CD14-positive monocyte (primary cell): ENCODE measurements around the gene IZUMO1. TPM values are rescaled to one million over a fixed set of nuclear protein-coding genes. Genes with fewer than 3 reads are reported as not detected.
"Not testable (repeated sequence)": the region's sequence is repeated elsewhere in the genome, so short reads cannot be mapped to it uniquely, and the experiment has no call there.

ENCODE experiments used
- DNase-seq, 3 donors: peaks; one replicate each; pipeline ENCODE4 v3.0.0-alpha.2; 2011 to 2022
- H2AFZ ChIP-seq: 2 replicates; pipeline ENCODE4 v1.6.0; 2012; ENCODE audit warnings: mild to moderate bottlenecking, low read depth, low read length, inconsistent platforms; ENCODE audit not compliant: insufficient read depth, poor library complexity, severe bottlenecking
- H3K27ac ChIP-seq, 2 donors: 1 replicate in 1 of 2; 2 replicates in 1 of 2; pipeline ENCODE4 v1.5.1; 2012 to 2013; ENCODE audit warnings: low read length in 2 of 2, control low read depth in 1 of 2, inconsistent platforms in 1 of 2, low read depth in 1 of 2, mild to moderate bottlenecking in 1 of 2
- H3K27me3 ChIP-seq, 2 donors: one replicate each; pipeline versions ENCODE4 v1.6.0 to v1.6.1; 2011 to 2013; ENCODE audit warnings: low read length in 2 of 2; ENCODE audit not compliant: control insufficient read depth in 2 of 2, insufficient read depth in 2 of 2
- H3K36me3 ChIP-seq, 2 donors: replicated peaks in 1 of 2; 1 replicate in 1 of 2; 2 replicates in 1 of 2; pipeline versions ENCODE4 v1.5.1 to v1.6.1; 2012 to 2013; ENCODE audit warnings: low read length in 2 of 2, control low read depth in 1 of 2, inconsistent platforms in 1 of 2, mild to moderate bottlenecking in 1 of 2; ENCODE audit not compliant: insufficient read depth in 2 of 2, control insufficient read depth in 1 of 2
- H3K4me1 ChIP-seq, 2 donors: 1 replicate in 1 of 2; 2 replicates in 1 of 2; pipeline versions ENCODE4 v1.5.1 to v1.6.1; 2012 to 2013; ENCODE audit warnings: low read length in 2 of 2, control low read depth in 1 of 2, inconsistent platforms in 1 of 2, mild to moderate bottlenecking in 1 of 2, moderate library complexity in 1 of 2; ENCODE audit not compliant: insufficient read depth in 2 of 2, control insufficient read depth in 1 of 2
- H3K4me2 ChIP-seq: replicated peaks from 2 replicates; pipeline ENCODE3; 2012; ENCODE audit warnings: low read length, moderate library complexity, mild to moderate bottlenecking; ENCODE audit not compliant: poor library complexity, severe bottlenecking; ENCODE audit errors: extremely low read depth
- H3K4me3 ChIP-seq, 3 experiments: fragments of 200-600 bp in 1 of 3; sonication (generic) in 1 of 3; replicated peaks in 1 of 3; 1 replicate in 2 of 3; 2 replicates in 1 of 3; pipeline ENCODE4 v1.5.1; 2011 to 2013; ENCODE audit warnings: low read length in 3 of 3, mild to moderate bottlenecking in 3 of 3, control low read depth in 2 of 3, low read depth in 2 of 3, inconsistent platforms in 1 of 3, moderate library complexity in 1 of 3
- H3K79me2 ChIP-seq: 2 replicates; pipeline ENCODE4 v1.6.0; 2012; ENCODE audit warnings: mild to moderate bottlenecking, control low read depth, inconsistent platforms, low read length, moderate library complexity; ENCODE audit not compliant: insufficient read depth
- H3K9ac ChIP-seq: 2 replicates; pipeline ENCODE4 v1.6.0; 2017; ENCODE audit warnings: low read length, mild to moderate bottlenecking; ENCODE audit not compliant: insufficient read depth, poor library complexity, severe bottlenecking
- H3K9me3 ChIP-seq, 2 donors: replicated peaks in 1 of 2; 1 replicate in 1 of 2; 2 replicates in 1 of 2; pipeline versions ENCODE4 v1.5.1 to v1.6.1; 2012 to 2013; ENCODE audit warnings: low read length in 2 of 2, control low read depth in 1 of 2; ENCODE audit not compliant: control insufficient read depth in 1 of 2, insufficient read depth in 1 of 2
- H4K20me1 ChIP-seq: 2 replicates; pipeline ENCODE4 v1.6.0; 2012; ENCODE audit warnings: mild to moderate bottlenecking, low read length, control low read depth, moderate library complexity; ENCODE audit not compliant: insufficient read depth
- H3K27ac Mint-ChIP-seq, 7 donors: one replicate each; pipeline ENCODE4 v1.8.0; 2020; ENCODE audit warnings: mild to moderate bottlenecking in 7 of 7, mixed read lengths in 7 of 7, moderate library complexity in 6 of 7, inconsistent platforms in 2 of 7
- H3K27me3 Mint-ChIP-seq, 3 donors: one replicate each; pipeline ENCODE4 v1.8.0; 2021 to 2022; ENCODE audit warnings: low read depth in 3 of 3, mild to moderate bottlenecking in 3 of 3, mixed read lengths in 3 of 3, moderate library complexity in 3 of 3, inconsistent platforms in 1 of 3
- H3K36me3 Mint-ChIP-seq, 2 donors: one replicate each; pipeline ENCODE4 v1.8.0; 2020; ENCODE audit warnings: mixed read lengths in 2 of 2, inconsistent platforms in 1 of 2, mild to moderate bottlenecking in 1 of 2
- H3K4me1 Mint-ChIP-seq: one replicate; pipeline ENCODE4 v1.8.0; 2020; ENCODE audit warnings: mild to moderate bottlenecking, mixed read lengths
- H3K4me3 Mint-ChIP-seq, 2 donors: one replicate each; pipeline ENCODE4 v1.8.0; 2020; ENCODE audit warnings: mild to moderate bottlenecking in 2 of 2, mixed read lengths in 2 of 2, moderate library complexity in 1 of 2
- H3K9me3 Mint-ChIP-seq, 7 donors: one replicate each; pipeline ENCODE4 v1.8.0; 2020 to 2022; ENCODE audit warnings: mixed read lengths in 7 of 7, mild to moderate bottlenecking in 6 of 7, moderate library complexity in 6 of 7, inconsistent platforms in 2 of 7
- CTCF ChIP-seq: fragments of 200-600 bp; IDR thresholded peaks from one replicate; pipeline ENCODE4 v1.8.0; 2022; ENCODE audit warnings: antibody characterized with exemption, mild to moderate bottlenecking
- WGBS: methylation state at CpG from one replicate; pipeline ENCODE4 v1.1.5; 2013; ENCODE audit warnings: missing lambda C conversion rate; ENCODE audit not compliant: insufficient coverage; 5-methylcytosine and 5-hydroxymethylcytosine counted together
- intact Hi-C, 2 donors: fragments of 100-400 bp; cut with micrococcal nuclease; formaldehyde crosslinking; loops; one replicate each; pipeline versions ENCODE4 v1.15.0 to v1.15.1; 2023
- polyA plus RNA-seq, 3 donors: library from polyadenylated mRNA; depleted of rRNA in 1 of 3; unstranded in 2 of 3; stranded (reverse) in 1 of 3; fragments of 300-500 nt in 2 of 3; fragments of >200 nt in 1 of 3; fragmentation: Illumina TruSeq in 2 of 3; gene quantifications; 1 replicate in 2 of 3; 2 replicates in 1 of 3; pipeline ENCODE4 v1.2.3, GENCODE V29; 2012 to 2021
- small RNA-seq: library from RNA; depleted of rRNA; stranded (forward); fragments of <200 nt; gene quantifications from one replicate; pipeline ENCODE3, GENCODE V24; 2012; ENCODE audit warnings: low read depth; ENCODE audit not compliant: insufficient read length

IZUMO1 gene
- polyA plus RNA-seq, 3 donors: not detected

- Histone ChIP-seq H3K27me3 (peaks cover 8 to 22% of the 10 kb centered on the region in 2 donors), H3K9ac (peak within 1 kb of the TSS; percentile 40), H3K36me3 (no peaks in the 10 kb centered on the region), H4K20me1 (no peaks in the 10 kb centered on the region), H2AFZ (peak within 1 kb of the TSS; percentile 68), H3K4me1 (peaks cover 6% of the 10 kb centered on the region in 2 donors), H3K79me2 (no peaks in the 10 kb centered on the region), H3K27ac (no peak within 1 kb of the TSS), H3K4me2 (peak within 1 kb of the TSS; percentile 48), H3K9me3 (no peaks in the 10 kb centered on the region), H3K4me3 (peak within 1 kb of the TSS in 1 of 3 experiments; percentile 44)
- Mint-ChIP-seq H3K9me3 (peaks cover 0 to 10% (median 0%) of the 10 kb centered on the region in 7 donors), H3K27me3 (peaks cover 20 to 45% (median 37%) of the 10 kb centered on the region in 3 donors), H3K36me3 (peaks cover 0 to 3% of the 10 kb centered on the region in 2 donors), H3K4me1 (peaks cover 13% of the 10 kb centered on the region), H3K4me3 (peak within 1 kb of the TSS; percentile 71 to 88), H3K27ac (peak within 1 kb of the TSS in 3 of 7 donors; percentile 20 to 46 (median 23))
- 57% methylated on average over 2 of the region's 16 CpGs for WGBS
- no peak for TF ChIP-seq CTCF
- intact Hi-C loops: no loop called here
- DNase-seq: no peak
Observed at GRCh38 chr19:48695743-48696352, 50.9 kb downstream of the IZUMO1 start, which contains the start of gene FUT2. Gene FUT2 (plus strand): TSS chr19:48695971. CDS start chr19:48702957, 6,986 bp downstream.

- intact Hi-C loops, DNase-seq, H4K20me1 ChIP-seq, H3K79me2 ChIP-seq, H3K36me3 Mint-ChIP-seq, H3K9me3 Mint-ChIP-seq, H3K9ac ChIP-seq, H3K4me2 ChIP-seq, H3K9me3 ChIP-seq, H3K36me3 ChIP-seq, H3K27ac ChIP-seq, H3K4me3 ChIP-seq, H3K4me1 ChIP-seq, H3K27ac Mint-ChIP-seq, H2AFZ ChIP-seq, H3K4me3 Mint-ChIP-seq: not testable (repeated sequence)
- H3K27me3 Mint-ChIP-seq: peaks cover 19 to 43% (median 35%) of the 10 kb centered on the region in 3 donors
- WGBS: 87% methylated on average over 7 of the region's 9 CpGs
- peaks cover 13% of the 10 kb centered on the region for H3K4me1 Mint-ChIP-seq
- peaks cover 8 to 22% of the 10 kb centered on the region in 2 donors for H3K27me3 ChIP-seq
Observed at GRCh38 chr19:48693629-48694028, 53.1 kb downstream of the IZUMO1 start.

Small RNAs within 50 kb of the gene (small RNA-seq; reads per million reads assigned to genes)
- gene RNU6-317P: not detected

Other genes with a start within 250 kb of the IZUMO1 start
- gene LMTK3, start 235.1 kb downstream of the IZUMO1 start, polyA plus RNA-seq: under 1 TPM in 1 of 3 donors, not detected in 2; 0.08 TPM
- under 1 TPM in 2 of 3 donors, not detected in 1; 0.09 to 0.40 TPM for gene SULT2B1, start 194.7 kb downstream of the IZUMO1 start, polyA plus RNA-seq
- not detected for gene SPACA4, start 140.2 kb downstream of the IZUMO1 start, polyA plus RNA-seq
- gene FAM83E, start 131.8 kb downstream of the IZUMO1 start, polyA plus RNA-seq: not detected
- gene RPL18, start 127.7 kb downstream of the IZUMO1 start, polyA plus RNA-seq: 1,000 to 10,000 TPM in 1 of 3 donors, 100 to 1,000 TPM in 2; 803 to 1,540 (median 892) TPM
- 1 to 10 TPM; 8.5 to 9.4 (median 9.1) TPM for gene SPHK2, start 127.4 kb downstream of the IZUMO1 start, polyA plus RNA-seq
- gene DBP, start 109.5 kb downstream of the IZUMO1 start, polyA plus RNA-seq: 10 to 100 TPM; 12.8 to 22.3 (median 17.5) TPM
- gene CA11, start 100.7 kb downstream of the IZUMO1 start, polyA plus RNA-seq: 1 to 10 TPM; 1.1 to 4.9 (median 1.8) TPM
- gene NTN5, start 73.9 kb downstream of the IZUMO1 start, polyA plus RNA-seq: under 1 TPM in 1 of 3 donors, not detected in 2; 0.44 TPM
- not detected for gene FUT2, start 50.9 kb downstream of the IZUMO1 start, polyA plus RNA-seq
- under 1 TPM in 1 of 3 donors, not detected in 2; 0.07 TPM for gene MAMSTR, start 27.2 kb downstream of the IZUMO1 start, polyA plus RNA-seq
- gene RASIP1, start 6.3 kb downstream of the IZUMO1 start, polyA plus RNA-seq: 1 to 10 TPM in 1 of 3 donors, not detected in 2; 1.2 TPM
- under 1 TPM in 1 of 3 donors, not detected in 2; 0.03 TPM for gene FUT1, start 5.7 kb upstream of the IZUMO1 start, polyA plus RNA-seq
- gene FGF21, start 8.6 kb upstream of the IZUMO1 start, polyA plus RNA-seq: not detected
- gene BCAT2, start 64.1 kb upstream of the IZUMO1 start, polyA plus RNA-seq: 10 to 100 TPM; 14.1 to 17.0 (median 16.0) TPM
- gene HSD17B14, start 89.6 kb upstream of the IZUMO1 start, polyA plus RNA-seq: not detected
- gene PLEKHA4, start 121.7 kb upstream of the IZUMO1 start, polyA plus RNA-seq: 1 to 10 TPM in 2 of 3 donors, under 1 TPM in 1; 0.69 to 1.5 (median 1.1) TPM
- 100 to 1,000 TPM; 127 to 745 (median 169) TPM for gene PPP1R15A, start 125.5 kb upstream of the IZUMO1 start, polyA plus RNA-seq
- gene TULP2, start 151.8 kb upstream of the IZUMO1 start, polyA plus RNA-seq: not detected
- gene NUCB1, start 153.4 kb upstream of the IZUMO1 start, polyA plus RNA-seq: 100 to 1,000 TPM in 2 of 3 donors, 10 to 100 TPM in 1; 80.9 to 178 (median 108) TPM
- under 1 TPM in 1 of 3 donors, not detected in 2; 0.38 TPM for gene DHDH, start 186.8 kb upstream of the IZUMO1 start, polyA plus RNA-seq
- gene BAX, start 208.0 kb upstream of the IZUMO1 start, polyA plus RNA-seq: 100 to 1,000 TPM in 1 of 3 donors, 10 to 100 TPM in 2; 69.2 to 135 (median 80.5) TPM
- over 10,000 TPM in 2 of 3 donors, 1,000 to 10,000 TPM in 1; 4,468 to 26,681 (median 23,650) TPM for gene FTL, start 218.4 kb upstream of the IZUMO1 start, polyA plus RNA-seq
- 10 to 100 TPM; 13.3 to 26.0 (median 21.3) TPM for gene GYS1, start 246.4 kb upstream of the IZUMO1 start, polyA plus RNA-seq
- gene RUVBL2, start 247.0 kb upstream of the IZUMO1 start, polyA plus RNA-seq: 10 to 100 TPM; 40.1 to 44.4 (median 41.9) TPM